ENCODE results near the gene PNKD.

The PNKD gene

DNA sequence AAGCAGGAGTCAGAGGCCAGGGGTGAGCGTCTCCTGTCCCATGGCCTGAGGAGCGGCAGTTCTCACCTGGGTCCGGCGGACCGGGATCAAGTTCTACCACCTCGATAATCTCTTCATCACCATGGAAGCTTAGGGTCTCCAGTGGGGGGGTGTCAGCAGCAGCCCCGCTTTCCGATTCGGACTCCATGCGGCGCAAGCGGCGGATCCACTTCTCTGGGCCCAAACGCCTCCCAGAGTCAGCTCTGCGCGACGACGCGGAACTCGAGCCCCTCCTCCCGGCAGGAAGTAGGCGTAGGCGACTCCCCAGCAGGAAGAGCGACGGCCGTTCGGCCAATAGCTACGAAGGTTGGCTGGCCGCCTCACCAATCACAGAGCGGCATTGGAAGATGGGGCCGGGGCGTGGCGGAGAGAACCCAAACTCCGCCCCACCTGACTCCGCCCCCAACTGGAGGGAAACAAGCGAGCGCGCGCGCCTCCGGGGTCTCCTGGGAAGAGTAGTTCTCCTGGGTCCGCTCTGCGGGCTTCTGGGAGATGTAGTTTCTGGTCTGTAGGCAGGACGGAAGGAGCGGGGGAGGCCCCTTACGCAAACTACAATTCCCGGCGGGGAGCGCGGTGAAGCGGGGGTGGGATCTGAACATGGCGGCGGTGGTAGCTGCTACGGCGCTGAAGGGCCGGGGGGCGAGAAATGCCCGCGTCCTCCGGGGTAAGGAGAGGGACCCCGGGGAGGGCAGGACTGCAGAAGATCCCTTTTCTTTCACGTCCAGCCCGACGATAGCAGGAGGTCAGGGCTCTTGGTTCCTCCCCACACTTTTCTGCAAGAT lies at the start of gene PNKD, which contains the start of gene AAMP:
PNKD (plus strand) TSS at position 620 of the 821 bp plus-strand sequence; CDS start at position 637, 17 bp downstream.
AAMP (minus strand) TSS at position 238 of the 821 bp plus-strand sequence; CDS start at position 187, 51 bp downstream.
- peak; percentile 100 for DNase-seq (ENCODE audit: low read depth)

DNA sequence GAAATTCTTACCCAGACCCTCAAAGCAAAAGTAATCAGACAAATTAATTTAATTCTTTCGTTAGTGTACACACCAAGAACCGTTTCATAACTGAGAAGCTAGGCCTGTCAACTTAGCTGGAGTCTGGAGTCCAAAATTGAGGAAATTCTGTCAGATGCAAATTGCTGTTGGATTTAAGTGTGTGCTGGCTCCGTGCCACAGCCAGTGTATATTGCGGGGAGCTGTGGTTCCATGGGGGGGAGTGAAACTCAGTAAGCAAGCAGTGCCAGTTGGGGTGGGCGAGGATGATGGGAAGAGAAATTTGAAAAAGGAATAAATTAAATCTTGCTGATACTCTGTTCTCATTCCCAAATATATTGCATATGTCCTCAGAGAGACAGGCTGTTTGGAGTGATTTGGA lies 49.3 kb upstream of the PNKD start:
- no peak for DNase-seq (ENCODE audit: low read depth)

GRCh38 chr2:218223046-218223445 lies 47.3 kb upstream of the PNKD start:
- DNase-seq (ENCODE audit: low read depth), result no peak

DNA sequence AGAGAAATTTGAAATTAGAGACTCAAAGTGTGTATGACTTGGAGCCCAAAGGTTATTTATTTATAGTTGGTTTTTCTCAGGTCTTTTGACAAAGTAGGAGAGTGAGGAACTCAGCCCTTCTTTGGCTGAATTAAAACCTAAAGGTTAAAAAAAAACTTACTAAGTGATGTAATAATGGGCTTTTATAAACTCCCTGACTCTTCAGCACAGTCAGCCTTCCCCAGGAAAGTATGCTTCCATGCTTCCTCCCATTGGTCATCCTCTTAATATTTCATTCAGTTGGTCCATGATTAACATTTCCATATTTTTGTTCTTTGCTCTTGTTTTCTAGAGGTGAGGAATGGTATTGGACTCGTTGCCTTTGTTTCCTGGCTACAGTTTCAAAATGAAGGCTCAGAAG lies 46.1 kb upstream of the PNKD start:
- no peak for DNase-seq (ENCODE audit: low read depth)

DNA sequence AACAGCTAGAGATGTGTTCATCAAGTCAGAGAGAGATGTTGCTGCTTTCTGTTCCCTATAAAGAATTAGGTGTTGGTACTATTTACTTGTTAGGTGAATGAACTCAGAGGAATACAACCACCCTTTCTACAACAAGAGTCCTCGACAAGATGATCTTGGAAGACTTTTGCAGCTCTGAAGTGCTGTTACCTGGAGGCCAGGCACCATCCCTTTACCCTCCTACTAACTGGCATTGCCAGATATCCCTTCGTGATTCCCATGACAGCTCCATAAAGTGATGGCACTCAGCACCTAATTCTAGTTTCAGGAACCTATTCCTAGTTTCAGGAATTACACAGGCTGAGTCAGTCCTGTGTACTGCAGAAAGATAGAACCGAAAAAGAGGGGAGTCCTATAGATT lies 43.4 kb upstream of the PNKD start:
- DNase-seq (ENCODE audit: low read depth), result no peak

DNA sequence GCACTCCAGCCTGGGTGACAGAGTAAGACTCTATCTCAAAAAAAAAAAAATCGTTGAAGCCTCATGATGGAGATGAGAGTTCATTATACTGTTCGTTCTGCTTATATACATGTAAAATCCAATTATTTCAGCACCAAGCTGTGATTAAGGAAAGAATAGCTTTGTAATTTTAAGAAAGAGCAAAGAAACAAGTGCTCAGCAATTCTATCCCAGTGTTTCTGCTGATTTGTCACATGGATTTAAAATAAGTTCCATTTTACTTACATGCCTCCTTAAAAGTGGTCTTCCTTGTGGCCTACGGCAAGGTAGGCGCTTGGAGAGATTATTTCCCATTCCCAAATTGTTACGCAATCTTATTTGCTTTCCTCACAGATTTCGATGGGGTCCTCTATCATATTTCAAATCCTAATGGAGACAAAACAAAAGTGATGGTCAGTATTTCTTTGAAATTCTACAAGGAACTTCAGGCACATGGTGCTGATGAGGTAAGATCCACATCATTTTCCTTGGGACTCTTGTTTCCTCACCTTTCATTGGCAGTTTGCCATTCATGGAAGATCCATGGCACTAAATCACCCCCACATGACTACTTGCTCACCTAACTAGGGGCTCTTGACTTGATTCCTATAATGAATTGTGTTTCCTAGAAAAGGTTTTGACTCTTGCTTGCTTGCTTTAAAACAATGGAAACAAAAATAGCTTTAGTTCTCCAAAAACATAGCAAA lies 41.8 kb upstream of the PNKD start:
- no peak for DNase-seq (ENCODE audit: low read depth)

- DNase-seq (ENCODE audit: low read depth), result no peak
Measured at GRCh38 chr2:218229239-218229638, 41.1 kb upstream of the PNKD start.

DNA sequence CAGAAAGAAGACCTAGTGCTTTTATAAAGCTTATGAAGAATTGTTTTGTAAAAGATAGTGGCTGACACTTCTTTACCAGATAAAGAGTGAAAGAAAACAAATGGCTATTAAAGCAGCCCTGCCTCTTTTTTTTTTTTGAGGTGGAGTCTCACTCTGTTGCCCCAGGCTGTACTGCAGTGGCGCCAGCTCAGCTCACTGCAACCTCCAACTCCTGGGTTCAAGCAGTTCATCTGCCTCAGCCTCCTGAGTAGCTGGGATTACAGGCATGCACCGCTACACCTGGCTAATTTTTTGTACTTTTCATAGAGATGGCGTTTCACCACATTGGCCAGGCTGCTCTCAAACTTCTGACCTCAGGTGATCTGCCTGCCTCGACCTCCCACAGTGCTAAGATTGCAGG lies 40.5 kb upstream of the PNKD start:
- DNase-seq (ENCODE audit: low read depth), result no peak

GRCh38 chr2:218230882-218231281 lies 39.4 kb upstream of the PNKD start:
- no peak for DNase-seq (ENCODE audit: low read depth)

- DNase-seq (ENCODE audit: low read depth), result no peak
Measured at GRCh38 chr2:218233543-218233942, 36.8 kb upstream of the PNKD start.

DNA sequence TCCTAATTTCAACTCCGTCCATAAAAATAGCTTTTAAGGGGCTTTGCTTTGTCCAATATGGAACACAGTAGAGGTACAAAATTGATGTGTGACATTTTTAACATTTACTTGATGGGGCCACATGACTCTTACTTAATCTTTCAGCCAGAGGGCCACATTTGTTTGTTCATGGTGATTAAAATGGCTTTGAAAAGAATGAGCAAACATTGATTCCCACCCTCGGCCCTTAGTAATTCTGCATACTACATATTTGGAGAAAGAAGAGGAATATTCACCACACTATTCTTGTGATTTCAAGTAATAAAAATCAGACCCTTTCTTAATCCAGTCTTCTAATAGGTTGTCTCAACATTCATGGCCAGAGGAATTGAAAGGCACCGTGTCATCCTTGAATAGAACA lies 35.8 kb upstream of the PNKD start:
- no peak for DNase-seq (ENCODE audit: low read depth)

GRCh38 chr2:218235017-218235416 lies 35.3 kb upstream of the PNKD start:
- no peak for DNase-seq (ENCODE audit: low read depth)

DNA sequence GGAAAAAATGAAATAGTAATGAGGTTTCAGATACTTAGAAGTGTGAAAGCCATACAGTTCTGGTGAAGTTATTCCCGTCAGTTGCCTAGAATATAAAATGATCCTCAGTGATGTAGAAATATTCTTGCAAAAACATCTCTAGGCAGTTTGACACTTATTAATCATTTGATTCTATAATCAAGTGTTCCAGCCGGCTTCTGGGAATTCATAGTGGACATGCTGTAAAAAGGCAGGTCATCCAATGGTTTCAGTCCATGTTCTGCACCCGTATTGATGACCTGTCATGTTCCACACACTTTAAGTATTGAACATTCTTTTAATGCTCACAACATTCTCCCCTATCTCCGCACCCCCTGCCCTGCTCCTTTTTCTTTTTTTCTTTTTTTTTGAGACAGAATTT lies 33.5 kb upstream of the PNKD start:
- no peak for DNase-seq (ENCODE audit: low read depth)

DNA sequence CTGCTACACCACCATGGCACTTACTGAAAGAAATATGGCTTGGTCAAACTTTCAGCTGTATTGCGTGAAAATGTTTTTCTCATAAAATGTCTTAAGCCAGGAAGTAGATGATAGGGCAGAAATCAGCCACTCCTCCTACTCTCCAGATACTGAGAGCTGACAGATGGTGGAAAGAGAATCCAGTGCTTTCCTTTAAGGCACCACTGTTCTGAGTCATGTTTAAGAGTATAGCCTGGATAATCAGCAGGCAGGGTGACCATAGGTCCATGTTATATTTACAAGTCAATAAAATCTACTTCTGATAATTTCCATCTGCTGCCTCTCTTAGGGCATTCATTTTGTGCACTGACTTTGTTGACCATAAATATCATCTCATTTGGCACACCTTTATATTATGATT lies 31.4 kb upstream of the PNKD start:
- DNase-seq (ENCODE audit: low read depth), result no peak

DNA sequence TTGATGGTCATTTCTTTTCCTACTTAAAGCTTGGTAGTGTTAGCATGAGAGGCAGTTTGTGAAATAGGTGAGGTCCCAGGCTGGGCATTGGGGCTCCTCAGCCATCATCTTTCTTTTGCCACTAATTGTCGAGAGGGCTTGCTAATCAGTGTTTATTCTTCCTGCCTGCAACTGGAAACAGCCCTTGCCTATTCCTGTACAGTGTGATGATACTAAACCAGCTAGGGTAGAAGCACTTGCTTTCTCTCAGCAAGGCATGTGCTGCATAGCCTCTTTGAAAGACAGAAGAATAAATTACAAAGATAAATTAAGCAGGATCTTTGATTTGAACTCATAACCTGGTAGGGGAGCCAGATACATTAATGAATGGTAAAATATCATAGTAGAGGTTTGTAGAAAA lies 26.1 kb upstream of the PNKD start:
- DNase-seq (ENCODE audit: low read depth), result no peak

- DNase-seq (ENCODE audit: low read depth), result no peak
Measured at GRCh38 chr2:218244665-218245064, 25.7 kb upstream of the PNKD start.

DNA sequence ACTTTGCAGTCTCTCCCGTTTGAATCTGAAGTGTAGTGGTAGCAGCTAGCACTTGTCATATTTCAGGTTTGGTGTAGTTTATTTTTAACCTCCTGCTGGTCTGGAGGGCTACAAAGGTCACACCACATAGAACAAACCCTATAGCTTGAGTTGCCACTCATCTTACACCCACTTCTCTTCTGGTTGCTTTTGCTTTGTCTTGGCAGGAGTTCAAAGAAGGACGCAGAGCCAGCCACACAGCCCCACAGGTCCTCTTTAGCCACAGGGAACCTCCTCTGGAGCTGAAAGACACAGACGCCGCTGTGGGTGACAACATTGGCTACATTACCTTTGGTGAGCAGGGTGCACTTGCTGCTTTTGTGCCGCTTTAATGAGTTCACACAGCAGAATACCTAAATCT lies 25.1 kb upstream of the PNKD start:
- DNase-seq (ENCODE audit: low read depth), result no peak

- DNase-seq (ENCODE audit: low read depth), result no peak
Measured at GRCh38 chr2:218249691-218250090, 20.6 kb upstream of the PNKD start.

DNA sequence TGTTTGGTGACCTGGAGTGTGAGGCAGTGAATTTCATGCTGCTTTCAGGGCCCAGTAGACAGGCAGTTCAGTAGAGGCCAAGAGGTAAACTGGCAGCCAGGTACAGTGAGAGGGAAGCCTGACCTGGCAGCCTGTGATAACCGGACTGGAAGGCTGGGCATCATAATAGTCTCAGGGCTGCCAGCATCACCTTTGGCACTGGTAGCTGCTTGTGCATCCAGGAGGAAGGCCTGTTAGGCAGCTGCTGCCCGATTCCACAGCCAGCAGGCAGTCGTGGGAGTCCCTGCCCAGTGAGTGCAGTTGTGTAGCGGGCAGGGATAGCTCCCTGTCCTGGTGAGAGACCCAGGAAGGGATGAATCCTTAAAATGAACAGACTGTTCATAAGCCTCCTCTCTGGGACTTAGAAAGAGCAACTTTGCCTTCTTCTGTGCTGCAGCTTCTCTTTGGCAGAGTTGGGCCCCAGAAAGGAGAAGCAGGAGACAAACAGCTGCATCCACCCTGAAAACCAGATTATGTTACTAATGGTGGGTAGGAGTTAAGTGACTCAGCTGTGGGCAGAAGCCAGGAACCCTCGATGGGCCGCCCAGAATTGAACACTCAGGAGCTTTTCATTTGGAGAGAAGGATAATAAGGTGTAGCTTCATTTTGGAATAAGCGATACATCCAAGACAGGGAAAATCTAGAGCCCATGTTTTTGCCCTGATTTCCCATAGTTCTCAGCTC lies 17.6 kb upstream of the PNKD start:
- no peak for DNase-seq (ENCODE audit: low read depth)

- DNase-seq (ENCODE audit: low read depth), result no peak
Measured at GRCh38 chr2:218253232-218253625, 17.1 kb upstream of the PNKD start.

GRCh38 chr2:218255446-218255845 lies 14.9 kb upstream of the PNKD start:
- DNase-seq (ENCODE audit: low read depth), result no peak

DNA sequence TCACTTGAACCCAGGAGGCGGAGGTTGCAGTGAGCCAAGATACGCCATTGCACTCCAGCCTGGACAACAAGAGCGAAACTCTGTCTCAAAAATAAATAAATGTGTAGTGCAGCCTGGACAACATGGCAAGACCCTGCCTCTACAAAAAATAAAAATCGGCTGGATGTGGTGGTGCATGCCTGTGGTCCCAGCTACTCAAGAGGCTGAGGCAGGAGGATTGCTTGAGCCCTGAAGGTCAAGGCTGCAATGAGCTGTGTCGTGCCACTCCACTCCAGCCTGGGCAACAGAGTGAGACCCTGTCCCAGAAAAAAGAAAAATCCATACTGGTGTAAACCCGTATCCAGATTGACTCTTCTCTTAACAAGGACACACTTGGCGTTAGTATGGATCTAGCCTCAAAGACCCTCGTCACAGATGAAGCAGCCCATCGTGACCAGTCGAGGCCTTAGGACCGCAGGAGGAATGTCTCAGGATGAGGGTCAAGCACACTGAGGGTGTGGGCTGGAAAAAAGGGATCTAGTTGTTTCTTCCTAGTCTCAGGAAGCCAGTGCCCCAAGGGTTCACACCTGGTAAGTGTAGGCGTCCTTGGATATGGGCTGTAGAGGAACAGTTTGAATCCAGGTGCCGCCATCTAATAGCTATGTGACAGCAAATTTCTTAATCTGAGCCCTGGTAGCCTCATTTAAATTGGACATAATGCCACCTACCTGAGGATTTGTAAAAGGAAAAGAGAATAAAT lies 13.5 kb upstream of the PNKD start:
- no peak for DNase-seq (ENCODE audit: low read depth)

All from activated T-helper 1 cell treated with Interleukin-2 at 50 U/mL for 16 hours (primary cell).